Uterus (tissue), 4 donors: Measurements from ENCODE around the gene SMIM27. TPM values are rescaled to one million over a fixed set of nuclear protein-coding genes. Genes with fewer than 3 reads are reported as not detected.

Source experiments
- DNase-seq, 2 donors: peaks; one replicate each; pipeline ENCODE4 v3.0.0-alpha.2; 2019 to 2020
- H3K27ac ChIP-seq, 2 donors: fragments of 200-600 bp; sonication (generic); 1 replicate in 1 of 2; 2 replicates in 1 of 2; pipeline ENCODE4 v1.5.1; 2016 to 2018
- H3K27me3 ChIP-seq, 2 donors: fragments of 200-600 bp; sonication (generic); one replicate each; pipeline ENCODE4 v1.5.1; 2018 to 2019; ENCODE audit warnings: control low read depth in 1 of 2
- H3K36me3 ChIP-seq, 2 donors: fragments of 200-600 bp; sonication (generic); one replicate each; pipeline ENCODE4 v1.5.1; 2019; ENCODE audit warnings: control low read depth in 1 of 2
- H3K4me1 ChIP-seq, 2 donors: fragments of 200-600 bp; sonication (generic); one replicate each; pipeline ENCODE4 v1.5.1; 2018 to 2019; ENCODE audit warnings: control low read depth in 1 of 2
- H3K4me3 ChIP-seq, 2 donors: fragments of 200-600 bp; sonication (generic); 1 replicate in 1 of 2; 2 replicates in 1 of 2; pipeline ENCODE4 v1.5.1; 2018 to 2019; ENCODE audit warnings: mild to moderate bottlenecking in 1 of 2
- H3K9me3 ChIP-seq, 2 donors: fragments of 200-600 bp; sonication (generic); one replicate each; pipeline ENCODE4 v1.5.1; 2019; ENCODE audit warnings: control low read depth in 1 of 2
- CTCF ChIP-seq, 4 experiments: fragments of 200-600 bp in 2 of 4; fragments of 450-650 bp in 2 of 4; sonication (generic) in 2 of 4; IDR thresholded peaks; one replicate each; pipeline ENCODE4 v1.5.1; 2016 to 2019; ENCODE audit warnings: antibody characterized with exemption in 4 of 4, mild to moderate bottlenecking in 2 of 4, moderate library complexity in 1 of 4
- POLR2A ChIP-seq, 2 donors: fragments of 450-650 bp; IDR thresholded peaks; one replicate each; pipeline ENCODE4 v1.6.1; 2016; ENCODE audit warnings: antibody characterized with exemption in 2 of 2, mild to moderate bottlenecking in 1 of 2, moderate library complexity in 1 of 2
- intact Hi-C: fragments of 100-400 bp; cut with DNase I; formaldehyde crosslinking; loops from one replicate; pipeline ENCODE4 v1.15.1; 2023; ENCODE audit warnings: low total_unique reads
- total RNA-seq, 4 donors: library from RNA; depleted of rRNA in 3 of 4; stranded (reverse); fragments of >200 nt in 3 of 4; gene quantifications; one replicate each; pipeline versions ENCODE4 v1.1.0 to v1.2.4, GENCODE V29; 2014 to 2023
- donor health status: DM: yes; HTN: yes; CAD: no.

SMIM27 gene
- total RNA-seq, 4 donors from 2014 or later, result 1.7 to 8.1 TPM; not detected in 2

GRCh38 chr9:32526041-32526706, 26.0 kb upstream of the SMIM27 start, which contains the start of gene RIGI:
Gene RIGI, minus strand, starts transcription at chr9:32526196. Its CDS starts 30 bp downstream, at chr9:32526166.
- Histone ChIP-seq H3K9me3 (no peaks in the 10 kb centered on the region), H3K36me3 (no peaks in the 10 kb centered on the region), H3K4me1 (peaks cover 0 to 3% of the 10 kb centered on the region in 2 donors), H3K4me3 (peak within 1 kb of the TSS; percentile 54 to 77), H3K27me3 (no peaks in the 10 kb centered on the region), H3K27ac (peak within 1 kb of the TSS; percentile 77 to 98)
- TF ChIP-seq CTCF (IDR thresholded peaks at IDR 0.05) (peak; percentile 23 to 39 (median 28)), POLR2A (IDR thresholded peaks at IDR 0.05) (peak; percentile 57 to 66)
- DNase-seq, result peak; percentile 93 to 95
- intact Hi-C loops, result no loop called here

- intact Hi-C loops, result no loop called here
- peak overlapping the region; percentile 77 to 98 for H3K27ac ChIP-seq
- no peak for TF ChIP-seq POLR2A (IDR thresholded peaks at IDR 0.05)
- no peak for TF ChIP-seq CTCF (IDR thresholded peaks at IDR 0.05)
Observed at GRCh38 chr9:32526707-32527048, 25.4 kb upstream of the SMIM27 start.

GRCh38 chr9:32533336-32533735, 18.8 kb upstream of the SMIM27 start:
- Histone ChIP-seq H3K27ac (no peak overlapping the region), H3K36me3 (no peaks in the 10 kb centered on the region), H3K9me3 (no peaks in the 10 kb centered on the region), H3K4me3 (no peak overlapping the region), H3K27me3 (no peaks in the 10 kb centered on the region), H3K4me1 (no peaks in the 10 kb centered on the region)
- TF ChIP-seq CTCF (IDR thresholded peaks at IDR 0.05), result no peak
- no peak for TF ChIP-seq POLR2A (IDR thresholded peaks at IDR 0.05)
- intact Hi-C loops, result no loop called here
- DNase-seq, result no peak

More at GRCh38 chr9:32526707-32527048, 25.4 kb upstream of the SMIM27 start:
- Histone ChIP-seq H3K36me3 (no peaks in the 10 kb centered on the region), H3K4me1 (peaks cover 0 to 3% of the 10 kb centered on the region in 2 donors), H3K27me3 (no peaks in the 10 kb centered on the region), H3K4me3 (peak overlapping the region; percentile 54 to 77), H3K9me3 (no peaks in the 10 kb centered on the region)
- DNase-seq, result no peak

- Histone ChIP-seq H3K4me1 (no peaks in the 10 kb centered on the region), H3K27ac (no peak overlapping the region), H3K9me3 (no peaks in the 10 kb centered on the region), H3K36me3 (no peaks in the 10 kb centered on the region), H3K4me3 (no peak overlapping the region), H3K27me3 (no peaks in the 10 kb centered on the region)
- TF ChIP-seq CTCF (IDR thresholded peaks at IDR 0.05) (no peak), POLR2A (IDR thresholded peaks at IDR 0.05) (no peak)
- DNase-seq, result no peak
- intact Hi-C loops, result no loop called here
Observed at GRCh38 chr9:32533816-32534215, 18.3 kb upstream of the SMIM27 start.

- Histone ChIP-seq H3K4me1 (no peaks in the 10 kb centered on the region), H3K4me3 (no peak overlapping the region), H3K27ac (no peak overlapping the region), H3K9me3 (no peaks in the 10 kb centered on the region), H3K27me3 (no peaks in the 10 kb centered on the region), H3K36me3 (no peaks in the 10 kb centered on the region)
- intact Hi-C loops, result no loop called here
- TF ChIP-seq CTCF (IDR thresholded peaks at IDR 0.05) (no peak), POLR2A (IDR thresholded peaks at IDR 0.05) (no peak)
- DNase-seq, result no peak
Observed at GRCh38 chr9:32543047-32543446, 9.1 kb upstream of the SMIM27 start.
